Activated T-helper 2 cell treated with anti-CD3 and anti-CD28 coated beads, Interferon-gamma antibody, Interleukin-2, Interleukin-4, amounts not matched to agents 10 μg/mL and 5 μg/mL and 100 μg/mL, durations not matched to agents 14 hours and 24 hours and 36 hours (primary cell): Measurements from ENCODE around the gene H2AZ1. TPM values are rescaled to one million over a fixed set of nuclear protein-coding genes. Genes with fewer than 3 reads are reported as not detected.

Experiments used
- DNase-seq: peaks from one replicate; pipeline ENCODE4 v3.0.0; 2021; ENCODE audit warnings: low spot score
- H3K27ac Mint-ChIP-seq: one replicate; pipeline ENCODE4 v1.8.0; 2021; ENCODE audit warnings: mixed read lengths
- H3K27me3 Mint-ChIP-seq: one replicate; pipeline ENCODE4 v1.8.0; 2021; ENCODE audit warnings: low read depth, mixed read lengths
- H3K36me3 Mint-ChIP-seq: one replicate; pipeline ENCODE4 v1.8.0; 2021; ENCODE audit warnings: low read depth, mixed read lengths
- H3K4me1 Mint-ChIP-seq: one replicate; pipeline ENCODE4 v1.8.0; 2021; ENCODE audit warnings: low read depth, mixed read lengths
- H3K4me3 Mint-ChIP-seq: one replicate; pipeline ENCODE4 v1.8.0; 2021; ENCODE audit warnings: low read depth, mild to moderate bottlenecking, moderate library complexity, mixed read lengths
- H3K9me3 Mint-ChIP-seq: one replicate; pipeline ENCODE4 v1.8.0; 2021; ENCODE audit warnings: mixed read lengths
- intact Hi-C: fragments of 100-400 bp; cut with micrococcal nuclease; formaldehyde crosslinking; loops from one replicate; pipeline ENCODE4 v1.15.1; 2023
- total RNA-seq: library from RNA; stranded (reverse); gene quantifications from 2 replicates; pipeline ENCODE4 v1.2.3, GENCODE V29; 2022

H2AZ1 gene
- 446 and 466 TPM in 2 replicates for total RNA-seq

- Mint-ChIP-seq H3K36me3 (peaks cover 23% of the 10 kb centered on the region), H3K4me3 (no peak within 1 kb of the TSS), H3K27ac (no peak within 1 kb of the TSS), H3K9me3 (no peaks in the 10 kb centered on the region), H3K27me3 (no peaks in the 10 kb centered on the region), H3K4me1 (peaks cover 24% of the 10 kb centered on the region)
- peak; percentile 95 for DNase-seq
- intact Hi-C loops: loop anchor here (1.0 to 10.0 kb wide), 10 partner anchors 56 to 1397 kb away; partner anchors contain the start of genes ADH5, LAMTOR3, METAP1 and PPP3CA
These were observed at the start of gene H2AZ1 for GRCh38 chr4:99949999-99950912. Gene H2AZ1 (minus strand): TSS chr4:99950275. CDS start chr4:99950170, 105 bp downstream.

- Mint-ChIP-seq H3K4me3 (no peak overlapping the region), H3K27me3 (peaks cover 10% of the 10 kb centered on the region), H3K9me3 (no peaks in the 10 kb centered on the region), H3K36me3 (no peaks in the 10 kb centered on the region), H3K27ac (no peak overlapping the region), H3K4me1 (peaks cover 2% of the 10 kb centered on the region)
- no peak for DNase-seq
- intact Hi-C loops: no loop called here
These were observed 48.2 kb upstream of the H2AZ1 start for GRCh38 chr4:99998062-99998867.

- H3K4me3 Mint-ChIP-seq: no peak overlapping the region
These were observed 41.7 kb upstream of the H2AZ1 start for GRCh38 chr4:99991741-99992140.

GRCh38 chr4:99987681-99988080, 37.6 kb upstream of the H2AZ1 start:
- no peaks in the 10 kb centered on the region for H3K4me1 Mint-ChIP-seq
- no peak overlapping the region for H3K4me3 Mint-ChIP-seq
- no peak overlapping the region for H3K27ac Mint-ChIP-seq
- no peaks in the 10 kb centered on the region for H3K36me3 Mint-ChIP-seq
- peaks cover 23% of the 10 kb centered on the region for H3K27me3 Mint-ChIP-seq
- H3K9me3 Mint-ChIP-seq: no peaks in the 10 kb centered on the region
- intact Hi-C loops: no loop called here
- no peak for DNase-seq

More at GRCh38 chr4:99991741-99992140, 41.7 kb upstream of the H2AZ1 start:
- H3K36me3 Mint-ChIP-seq: no peaks in the 10 kb centered on the region
- peaks cover 18% of the 10 kb centered on the region for H3K27me3 Mint-ChIP-seq
- H3K4me1 Mint-ChIP-seq: no peaks in the 10 kb centered on the region
- no peaks in the 10 kb centered on the region for H3K9me3 Mint-ChIP-seq
- intact Hi-C loops: no loop called here
- no peak for DNase-seq
- H3K27ac Mint-ChIP-seq: no peak overlapping the region

GRCh38 chr4:99986792-99987191, 36.7 kb upstream of the H2AZ1 start:
- intact Hi-C loops: no loop called here
- Mint-ChIP-seq H3K9me3 (no peaks in the 10 kb centered on the region), H3K27ac (no peak overlapping the region), H3K27me3 (peaks cover 25% of the 10 kb centered on the region), H3K36me3 (no peaks in the 10 kb centered on the region), H3K4me3 (no peak overlapping the region), H3K4me1 (no peaks in the 10 kb centered on the region)
- no peak for DNase-seq

GRCh38 chr4:99983289-99983943, 33.3 kb upstream of the H2AZ1 start:
- Mint-ChIP-seq H3K27ac (no peak overlapping the region), H3K36me3 (no peaks in the 10 kb centered on the region), H3K4me1 (no peaks in the 10 kb centered on the region), H3K4me3 (no peak overlapping the region), H3K27me3 (peaks cover 29% of the 10 kb centered on the region), H3K9me3 (no peaks in the 10 kb centered on the region)
- no peak for DNase-seq
- intact Hi-C loops: no loop called here

GRCh38 chr4:99979872-99980271, 29.8 kb upstream of the H2AZ1 start:
- no peak overlapping the region for H3K27ac Mint-ChIP-seq
- no peaks in the 10 kb centered on the region for H3K36me3 Mint-ChIP-seq
- no peaks in the 10 kb centered on the region for H3K9me3 Mint-ChIP-seq
- no peak overlapping the region for H3K4me3 Mint-ChIP-seq
- peaks cover 36% of the 10 kb centered on the region for H3K27me3 Mint-ChIP-seq
- no peaks in the 10 kb centered on the region for H3K4me1 Mint-ChIP-seq
- DNase-seq: no peak
- intact Hi-C loops: no loop called here

- no peaks in the 10 kb centered on the region for H3K9me3 Mint-ChIP-seq
- H3K4me1 Mint-ChIP-seq: peaks cover 3% of the 10 kb centered on the region
- peaks cover 36% of the 10 kb centered on the region for H3K27me3 Mint-ChIP-seq
- intact Hi-C loops: no loop called here
- no peak overlapping the region for H3K4me3 Mint-ChIP-seq
- H3K36me3 Mint-ChIP-seq: no peaks in the 10 kb centered on the region
- no peak for DNase-seq
- H3K27ac Mint-ChIP-seq: no peak overlapping the region
These were observed 21.5 kb upstream of the H2AZ1 start for GRCh38 chr4:99971453-99972111.

GRCh38 chr4:99968330-99968729, 18.3 kb upstream of the H2AZ1 start:
- Mint-ChIP-seq H3K4me3 (no peak overlapping the region), H3K27ac (no peak overlapping the region), H3K27me3 (peaks cover 17% of the 10 kb centered on the region), H3K9me3 (no peaks in the 10 kb centered on the region), H3K4me1 (peaks cover 18% of the 10 kb centered on the region), H3K36me3 (no peaks in the 10 kb centered on the region)
- intact Hi-C loops: no loop called here
- no peak for DNase-seq

GRCh38 chr4:99966692-99967091, 16.6 kb upstream of the H2AZ1 start:
- DNase-seq: no peak
- Mint-ChIP-seq H3K27ac (no peak overlapping the region), H3K36me3 (peaks cover 3% of the 10 kb centered on the region), H3K27me3 (peaks cover 10% of the 10 kb centered on the region), H3K9me3 (no peaks in the 10 kb centered on the region), H3K4me1 (peaks cover 18% of the 10 kb centered on the region), H3K4me3 (no peak overlapping the region)
- intact Hi-C loops: no loop called here

- Mint-ChIP-seq H3K27me3 (peaks cover 10% of the 10 kb centered on the region), H3K27ac (no peak overlapping the region), H3K36me3 (peaks cover 3% of the 10 kb centered on the region), H3K4me3 (no peak overlapping the region), H3K4me1 (peaks cover 21% of the 10 kb centered on the region), H3K9me3 (no peaks in the 10 kb centered on the region)
- intact Hi-C loops: no loop called here
- no peak for DNase-seq
These were observed 15.7 kb upstream of the H2AZ1 start for GRCh38 chr4:99965674-99966350.

- no peak overlapping the region for H3K4me3 Mint-ChIP-seq
- H3K9me3 Mint-ChIP-seq: no peaks in the 10 kb centered on the region
- H3K4me1 Mint-ChIP-seq: peaks cover 25% of the 10 kb centered on the region
- intact Hi-C loops: no loop called here
- no peak for DNase-seq
- no peak overlapping the region for H3K27ac Mint-ChIP-seq
- H3K36me3 Mint-ChIP-seq: peaks cover 3% of the 10 kb centered on the region
- peaks cover 10% of the 10 kb centered on the region for H3K27me3 Mint-ChIP-seq
These were observed 15.1 kb upstream of the H2AZ1 start for GRCh38 chr4:99965173-99965572.
